AG09319 (cell line): ENCODE data around the gene MYLK.

Experiments used
- DNase-seq: peaks from one replicate; pipeline ENCODE4 v3.0.0-alpha.2; 2010; ENCODE audit warnings: low read depth; ENCODE audit errors: extremely low read depth
- CTCF ChIP-seq: IDR thresholded peaks from 2 replicates; pipeline ENCODE4 v1.5.1; 2011; ENCODE audit warnings: low read depth, mild to moderate bottlenecking, inconsistent platforms, low read length, moderate library complexity

MYLK gene

GRCh38 chr3:123663977-123664376, 220.2 kb downstream of the MYLK start:
- no peak for TF ChIP-seq CTCF
- DNase-seq = no peak

DNA sequence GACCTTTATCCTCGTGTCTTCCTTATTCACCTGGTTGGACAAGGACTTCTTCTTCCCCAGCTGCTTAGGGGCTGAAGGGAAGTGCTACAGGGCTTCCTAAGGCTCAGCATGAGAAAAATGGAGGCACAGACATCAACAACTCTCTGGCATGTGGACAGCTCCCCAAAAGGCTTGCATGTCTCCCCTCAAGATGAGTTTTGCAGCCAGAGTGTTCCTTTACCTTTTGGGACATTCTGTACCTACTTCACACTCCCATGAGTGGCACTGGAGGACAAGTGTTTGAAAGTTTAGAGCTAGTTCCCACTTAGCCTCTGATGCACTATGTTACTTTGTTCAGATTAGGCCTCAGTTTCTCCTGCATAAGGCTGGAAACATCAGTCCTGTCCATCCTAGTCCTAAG, 222.2 kb downstream of the MYLK start:
- no peak for TF ChIP-seq CTCF

DNA sequence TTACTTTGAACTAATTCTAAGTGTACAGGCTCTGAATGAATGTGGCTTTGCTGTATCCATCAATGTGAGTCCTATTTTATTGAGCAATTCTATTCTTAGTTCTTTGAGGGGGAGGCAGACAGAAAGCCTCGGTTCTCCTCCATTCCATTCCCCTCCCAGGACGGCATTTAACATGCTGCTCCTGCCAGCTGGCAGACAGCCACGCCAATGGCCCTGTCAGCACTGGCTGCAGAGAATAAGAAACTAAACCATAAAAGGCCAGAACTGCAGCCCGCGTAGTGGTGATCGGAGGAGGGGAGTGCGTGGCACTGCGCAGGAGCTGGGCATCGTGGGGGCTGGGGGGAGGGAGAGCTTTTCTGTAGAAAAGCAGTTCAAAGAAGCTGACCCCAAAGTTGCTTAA, 223.2 kb downstream of the MYLK start:
- no peak for TF ChIP-seq CTCF
- DNase-seq = peak; percentile 96

More for the DNA sequence above, 222.2 kb downstream of the MYLK start:
- DNase-seq = no peak

- DNase-seq = no peak
- TF ChIP-seq CTCF = no peak
These were observed 223.9 kb downstream of the MYLK start for GRCh38 chr3:123660141-123660675.

GRCh38 chr3:123658852-123659206, 225.3 kb downstream of the MYLK start:
- DNase-seq = no peak
- TF ChIP-seq CTCF = no peak

- no peak for DNase-seq
- no peak for TF ChIP-seq CTCF
These were observed 225.8 kb downstream of the MYLK start for GRCh38 chr3:123658118-123658851.

DNA sequence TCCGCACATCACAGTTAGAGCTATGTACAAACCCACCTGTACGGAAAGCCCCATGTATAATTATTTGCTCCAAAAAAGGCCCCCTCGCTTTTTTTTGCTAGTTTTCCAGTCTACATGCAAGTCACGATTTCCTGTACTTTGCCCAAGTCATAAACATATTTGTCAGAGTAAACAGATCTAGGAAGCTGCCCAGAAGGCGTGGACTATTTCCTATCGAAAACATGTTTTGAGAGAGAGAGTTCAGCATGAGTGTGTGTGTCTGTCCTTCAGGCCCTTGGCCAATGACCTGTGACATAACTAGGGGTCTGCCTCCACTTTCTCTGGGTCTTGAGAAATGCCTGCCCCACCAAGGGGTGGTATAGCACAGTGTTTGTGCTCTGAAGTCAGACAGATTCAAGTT, 226.6 kb downstream of the MYLK start:
- no peak for TF ChIP-seq CTCF
- DNase-seq = no peak
